Measurements from ENCODE around the gene ANAPC7.
A peak's percentile ranks its signal among the peaks of the same experiment; 100 is the strongest.

ANAPC7 gene, protein sequence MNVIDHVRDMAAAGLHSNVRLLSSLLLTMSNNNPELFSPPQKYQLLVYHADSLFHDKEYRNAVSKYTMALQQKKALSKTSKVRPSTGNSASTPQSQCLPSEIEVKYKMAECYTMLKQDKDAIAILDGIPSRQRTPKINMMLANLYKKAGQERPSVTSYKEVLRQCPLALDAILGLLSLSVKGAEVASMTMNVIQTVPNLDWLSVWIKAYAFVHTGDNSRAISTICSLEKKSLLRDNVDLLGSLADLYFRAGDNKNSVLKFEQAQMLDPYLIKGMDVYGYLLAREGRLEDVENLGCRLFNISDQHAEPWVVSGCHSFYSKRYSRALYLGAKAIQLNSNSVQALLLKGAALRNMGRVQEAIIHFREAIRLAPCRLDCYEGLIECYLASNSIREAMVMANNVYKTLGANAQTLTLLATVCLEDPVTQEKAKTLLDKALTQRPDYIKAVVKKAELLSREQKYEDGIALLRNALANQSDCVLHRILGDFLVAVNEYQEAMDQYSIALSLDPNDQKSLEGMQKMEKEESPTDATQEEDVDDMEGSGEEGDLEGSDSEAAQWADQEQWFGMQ

GRCh38 chr12:110403146-110403975, at the start of gene ANAPC7:
Gene ANAPC7, minus strand, starts transcription at chr12:110403708. Its CDS starts 81 bp downstream, at chr12:110403627.
- no peak for TF ChIP-seq CTCF (IDR thresholded peaks at IDR 0.05)

DNA sequence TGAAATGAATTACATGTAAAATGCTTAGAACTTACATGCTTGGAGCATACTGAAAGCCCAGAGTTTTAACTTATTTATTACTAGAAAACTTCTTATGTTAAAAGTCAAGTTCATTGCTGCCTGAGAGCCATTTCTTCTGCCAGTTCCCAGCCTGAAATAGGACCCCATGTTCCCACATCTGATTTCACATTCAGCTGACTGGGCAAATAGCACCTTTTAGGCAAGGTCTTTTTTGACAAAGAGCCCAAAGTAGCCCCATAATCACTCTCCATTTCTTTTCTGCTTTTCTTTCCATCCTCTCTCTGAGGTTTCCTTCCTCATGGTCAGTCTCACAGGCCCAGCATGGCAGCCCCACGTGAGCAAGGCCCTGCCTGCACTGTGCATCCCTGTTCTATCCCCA, 47.8 kb upstream of the ANAPC7 start:
- TF ChIP-seq CTCF (IDR thresholded peaks at IDR 0.05), result no peak

- TF ChIP-seq CTCF (IDR thresholded peaks at IDR 0.05), result peak; percentile 86
Measured at GRCh38 chr12:110449799-110450497, 46.4 kb upstream of the ANAPC7 start, which contains the start of gene ARPC3. Gene ARPC3, minus strand, starts transcription at chr12:110450337. Its CDS starts 77 bp downstream, at chr12:110450260.

DNA sequence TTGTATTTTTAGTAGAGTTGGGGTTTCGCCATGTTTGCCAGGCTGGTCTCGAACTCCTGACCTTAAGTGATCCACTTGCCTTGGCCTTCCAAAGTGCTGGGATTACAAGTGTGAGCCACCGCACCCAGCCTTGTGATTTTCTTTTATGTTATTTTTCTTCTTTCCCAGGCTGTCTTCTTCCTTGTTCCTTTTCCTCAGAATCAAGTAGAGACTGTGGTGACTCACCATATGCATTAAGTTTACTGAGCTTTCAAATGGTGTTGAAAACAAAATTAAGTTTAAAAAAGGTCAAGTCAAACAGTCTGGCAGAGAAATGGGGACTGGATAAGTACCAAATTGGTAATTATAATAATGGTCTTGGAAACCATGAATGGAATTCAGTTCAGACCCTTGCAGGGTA, 40.9 kb upstream of the ANAPC7 start:
- TF ChIP-seq CTCF (IDR thresholded peaks at IDR 0.05), result no peak

GRCh38 chr12:110436231-110436630, 32.7 kb upstream of the ANAPC7 start:
- no peak for TF ChIP-seq CTCF (IDR thresholded peaks at IDR 0.05)

- no peak for TF ChIP-seq CTCF (IDR thresholded peaks at IDR 0.05)
Measured at GRCh38 chr12:110431957-110432587, 28.6 kb upstream of the ANAPC7 start.
